ENCODE data around the gene RPL35A.

RPL35A gene

GRCh38 chr3:197949778-197950676 is at the start of gene RPL35A:
RPL35A (plus strand) TSS chr3:197950190; CDS start chr3:197950968, 778 bp downstream.
- TF ChIP-seq CTCF (IDR thresholded peaks at IDR 0.05), result no peak

GRCh38 chr3:197901626-197902025 is 48.4 kb upstream of the RPL35A start:
- TF ChIP-seq CTCF (IDR thresholded peaks at IDR 0.05), result no peak

- peak; percentile 93 for TF ChIP-seq CTCF (IDR thresholded peaks at IDR 0.05)
Measured at GRCh38 chr3:197906023-197906849, 43.8 kb upstream of the RPL35A start.

- no peak for TF ChIP-seq CTCF (IDR thresholded peaks at IDR 0.05)
Measured at GRCh38 chr3:197906850-197907187, 43.2 kb upstream of the RPL35A start.

GRCh38 chr3:197907196-197907595 is 42.8 kb upstream of the RPL35A start:
- TF ChIP-seq CTCF (IDR thresholded peaks at IDR 0.05), result no peak

GRCh38 chr3:197908957-197909701 is 40.9 kb upstream of the RPL35A start:
- TF ChIP-seq CTCF (IDR thresholded peaks at IDR 0.05), result no peak
